T-cell (primary cell): ENCODE measurements around the gene PABPN1. TPM values are rescaled to one million over a fixed set of nuclear protein-coding genes. Genes with fewer than 3 reads are reported as not detected.

ENCODE experiments used
- ATAC-seq, 4 experiments: fragments of 200-7000 bp in 3 of 4; fragments of 150-1000 bp in 1 of 4; cut with Tn5 transposase; replicated peaks in 1 of 4; 1 replicate in 3 of 4; 2 replicates in 1 of 4; pipeline ENCODE4 v1.10.0; 2021; ENCODE audit warnings: moderate library complexity in 3 of 4, mild to moderate bottlenecking in 2 of 4, moderate number of reproducible peaks in 1 of 4
- CTCF ChIA-PET, 2 donors: fragments of 300-600 bp; sonication (Branson Sonifier 250); formaldehyde crosslinking; loops; one replicate each; lab custom pipeline; 2022; ENCODE audit warnings: antibody characterized with exemption in 2 of 2; lab: Charles Lee
- POLR2A ChIA-PET, 2 donors: fragments of 300-600 bp; sonication (Branson Sonifier 250); formaldehyde crosslinking; loops; one replicate each; lab custom pipeline; 2022; ENCODE audit warnings: antibody characterized with exemption in 2 of 2; lab: Charles Lee
- DNase-seq, 35 experiments: peaks; one replicate each; pipeline versions ENCODE4 v3.0.0 to v3.0.0-alpha.2; 2013 to 2023
- H3K27ac ChIP-seq: one replicate; pipeline ENCODE4 v1.5.1; 2013; ENCODE audit warnings: low read length
- H3K27me3 ChIP-seq, 2 experiments: replicated peaks in 1 of 2; 1 replicate in 1 of 2; 2 replicates in 1 of 2; pipeline versions ENCODE4 v1.6.1 to v1.7.0; 2013; ENCODE audit warnings: low read length in 1 of 2, mixed read lengths in 1 of 2; ENCODE audit not compliant: control insufficient read depth in 2 of 2, insufficient read depth in 2 of 2; ENCODE audit errors: extremely low read depth in 1 of 2
- H3K36me3 ChIP-seq, 2 donors: 1 replicate in 1 of 2; 2 replicates in 1 of 2; pipeline versions ENCODE4 v1.6.1 to v1.7.0; 2013; ENCODE audit warnings: low read length in 1 of 2; ENCODE audit not compliant: control insufficient read depth in 2 of 2, insufficient read depth in 1 of 2; ENCODE audit errors: extremely low read depth in 1 of 2
- H3K4me1 ChIP-seq, 2 experiments: 1 replicate in 1 of 2; 2 replicates in 1 of 2; pipeline versions ENCODE4 v1.6.1 to v1.7.0; 2013; ENCODE audit warnings: low read length in 2 of 2, mixed read lengths in 1 of 2; ENCODE audit not compliant: insufficient read depth in 2 of 2, control insufficient read depth in 1 of 2; ENCODE audit errors: extremely low read depth in 1 of 2
- H3K4me3 ChIP-seq, 2 donors: 1 replicate in 1 of 2; 2 replicates in 1 of 2; pipeline versions ENCODE4 v1.5.1 to v1.7.0; 2013; ENCODE audit warnings: mild to moderate bottlenecking in 2 of 2, low read length in 1 of 2, moderate library complexity in 1 of 2; ENCODE audit not compliant: control insufficient read depth in 1 of 2; ENCODE audit errors: extremely low read depth in 1 of 2
- H3K9me3 ChIP-seq: 2 replicates; pipeline ENCODE4 v1.7.0; 2013
- H3K27ac Mint-ChIP-seq, 2 donors: one replicate each; pipeline ENCODE4 v1.8.0; 2020 to 2021; ENCODE audit warnings: mild to moderate bottlenecking in 2 of 2, mixed read lengths in 2 of 2
- H3K27me3 Mint-ChIP-seq, 2 donors: one replicate each; pipeline ENCODE4 v1.8.0; 2021 to 2022; ENCODE audit warnings: mixed read lengths in 2 of 2
- H3K36me3 Mint-ChIP-seq: one replicate; pipeline ENCODE4 v1.8.0; 2021; ENCODE audit warnings: mixed read lengths
- H3K4me1 Mint-ChIP-seq, 3 donors: one replicate each; pipeline ENCODE4 v1.8.0; 2020 to 2022; ENCODE audit warnings: mixed read lengths in 3 of 3, mild to moderate bottlenecking in 1 of 3
- H3K4me3 Mint-ChIP-seq, 3 donors: one replicate each; pipeline ENCODE4 v1.8.0; 2020 to 2022; ENCODE audit warnings: mild to moderate bottlenecking in 3 of 3, mixed read lengths in 3 of 3, moderate library complexity in 3 of 3
- H3K9me3 Mint-ChIP-seq, 3 donors: one replicate each; pipeline ENCODE4 v1.8.0; 2020 to 2022; ENCODE audit warnings: mixed read lengths in 3 of 3
- WGBS: methylation state at CpG from one replicate; pipeline ENCODE4 v1.1.5; 2013; ENCODE audit warnings: missing lambda C conversion rate; ENCODE audit not compliant: insufficient coverage; 5-methylcytosine and 5-hydroxymethylcytosine counted together
- total RNA-seq, 35 experiments: library from RNA in 6 of 35; stranded (reverse) in 6 of 35; fragments of 120-200 nt in 1 of 35; gene quantifications; one replicate each; pipeline versions ENCODE4 v1.2.1 to v1.2.4 and lab custom pipeline; 2013 to 2026

Gene PABPN1
- total RNA-seq, 5 donors from 2014 or later (not counting 1 experiment from before 2014, with no cell fraction given) = 182 to 207 (median 186) TPM

DNA sequence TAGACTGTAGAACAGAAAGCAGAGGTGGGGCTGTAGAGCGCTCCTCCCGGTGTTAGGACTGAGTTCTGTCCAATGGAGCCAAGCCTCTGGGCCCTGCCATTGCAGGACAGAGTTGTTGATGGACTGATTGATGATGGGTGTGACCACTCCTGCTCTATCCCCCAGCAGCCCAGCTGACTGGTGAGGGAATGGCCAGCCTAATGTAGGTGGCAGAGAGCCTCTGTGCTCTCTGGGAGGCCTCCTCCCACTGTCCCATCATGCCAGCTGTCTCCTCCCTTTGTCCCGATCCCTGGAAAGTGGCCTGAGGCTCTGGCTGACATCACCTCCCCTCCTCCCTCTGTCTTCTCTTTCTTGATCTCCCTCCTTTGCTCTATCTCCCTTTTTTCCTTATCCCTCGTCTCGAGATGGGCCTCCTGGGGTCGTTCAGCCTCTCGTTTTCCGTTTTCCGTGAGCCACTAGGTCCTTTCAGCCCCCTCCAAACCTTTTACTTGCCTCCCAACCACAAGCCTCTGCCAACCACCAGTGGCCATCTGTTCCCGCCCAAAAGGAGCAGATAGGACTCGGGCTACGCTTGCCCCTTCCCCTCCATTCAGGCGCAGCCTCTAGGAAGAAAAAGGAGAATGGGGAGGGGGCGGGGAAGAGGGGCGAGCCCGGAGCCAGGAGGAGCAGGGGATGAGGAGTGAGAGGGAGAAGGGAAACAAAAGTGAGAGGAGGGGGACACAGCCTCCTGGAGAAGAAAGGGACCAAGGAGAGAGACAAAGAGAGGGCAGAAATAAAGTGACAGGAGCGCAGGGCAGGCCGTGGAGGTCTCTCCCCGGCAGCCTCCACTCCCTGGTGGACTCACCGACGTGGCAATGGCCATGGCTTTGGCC lies 43.1 kb downstream of the PABPN1 start:
- no peak for DNase-seq
- H3K27ac Mint-ChIP-seq = no peak overlapping the region
- H3K27ac ChIP-seq = no peak overlapping the region
- H3K4me3 Mint-ChIP-seq = no peak overlapping the region
- H3K36me3 Mint-ChIP-seq = no peaks in the 10 kb centered on the region
- H3K4me1 ChIP-seq = peaks cover 0 to 2% of the 10 kb centered on the region in 2 experiments
- 36% methylated on average over 17 of the region's 21 CpGs for WGBS
- no peaks in the 10 kb centered on the region for H3K9me3 Mint-ChIP-seq
- H3K4me1 Mint-ChIP-seq = peaks cover 0 to 5% (median 2%) of the 10 kb centered on the region in 3 donors
- no peaks in the 10 kb centered on the region for H3K9me3 ChIP-seq
- POLR2A ChIA-PET = no interaction called here
- H3K4me3 ChIP-seq = no peak overlapping the region
- H3K27me3 ChIP-seq = peaks cover 11 to 53% of the 10 kb centered on the region in 2 experiments
- no peak for ATAC-seq
- CTCF ChIA-PET = no interaction called here
- H3K36me3 ChIP-seq = no peaks in the 10 kb centered on the region
- peaks cover 32 to 53% of the 10 kb centered on the region in 2 donors for H3K27me3 Mint-ChIP-seq

DNA sequence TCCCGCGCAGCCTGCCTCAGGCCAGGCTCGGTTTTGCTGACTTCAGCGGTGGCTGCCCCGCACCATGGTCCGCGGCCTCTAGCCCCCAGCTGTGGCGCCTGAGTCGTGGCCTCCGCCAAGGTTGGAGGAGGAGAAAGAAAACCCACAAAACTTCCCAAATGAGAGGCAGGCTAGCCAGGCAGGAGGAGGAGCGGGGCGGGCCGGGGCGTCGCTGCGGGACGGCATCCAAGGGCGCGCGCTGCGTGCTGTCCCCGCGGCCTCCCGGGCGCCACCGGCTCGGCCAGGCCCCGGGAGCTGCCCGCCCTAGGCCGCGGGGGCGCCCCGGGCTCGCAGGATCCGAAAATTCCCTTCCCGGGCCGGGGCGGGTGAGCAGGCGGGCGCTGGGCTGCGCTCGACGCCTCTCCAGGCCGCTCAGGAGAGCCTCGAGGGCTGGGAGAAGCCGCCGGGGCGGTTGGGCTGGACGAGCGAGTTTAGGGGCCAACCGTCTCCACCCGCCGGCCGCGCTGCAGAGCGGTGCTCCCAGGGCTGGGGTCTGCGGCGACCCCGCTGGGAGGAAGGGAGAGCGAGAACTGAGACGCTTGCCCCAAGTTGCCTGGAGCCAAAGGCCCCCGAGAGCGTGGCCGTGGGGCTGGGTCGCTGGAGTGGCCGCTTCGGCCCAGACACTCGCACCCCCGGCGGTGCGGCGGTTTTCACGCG lies 43.9 kb downstream of the PABPN1 start, which contains the start of gene EFS:
EFS (minus strand) TSS at position 137 of the 696 bp plus-strand sequence. CDS start 147 bp downstream, outside the sequence.
- H3K9me3 ChIP-seq = no peaks in the 10 kb centered on the region
- Mint-ChIP-seq H3K9me3 (no peaks in the 10 kb centered on the region), H3K27ac (no peak within 1 kb of the TSS), H3K27me3 (peaks cover 32 to 51% of the 10 kb centered on the region in 2 donors), H3K36me3 (no peaks in the 10 kb centered on the region), H3K4me1 (peaks cover 0 to 5% (median 2%) of the 10 kb centered on the region in 3 donors), H3K4me3 (no peak within 1 kb of the TSS)
- CTCF ChIA-PET = no interaction called here
- no peaks in the 10 kb centered on the region for H3K36me3 ChIP-seq
- WGBS = 4% methylated on average over 66 of the region's 74 CpGs
- DNase-seq (no peak), ATAC-seq (no peak)
- H3K27me3 ChIP-seq = peaks cover 11 to 49% of the 10 kb centered on the region in 2 experiments
- no peak within 1 kb of the TSS for H3K4me3 ChIP-seq
- no peak within 1 kb of the TSS for H3K27ac ChIP-seq
- H3K4me1 ChIP-seq = peaks cover 0 to 2% of the 10 kb centered on the region in 2 experiments
- POLR2A ChIA-PET = no interaction called here

DNA sequence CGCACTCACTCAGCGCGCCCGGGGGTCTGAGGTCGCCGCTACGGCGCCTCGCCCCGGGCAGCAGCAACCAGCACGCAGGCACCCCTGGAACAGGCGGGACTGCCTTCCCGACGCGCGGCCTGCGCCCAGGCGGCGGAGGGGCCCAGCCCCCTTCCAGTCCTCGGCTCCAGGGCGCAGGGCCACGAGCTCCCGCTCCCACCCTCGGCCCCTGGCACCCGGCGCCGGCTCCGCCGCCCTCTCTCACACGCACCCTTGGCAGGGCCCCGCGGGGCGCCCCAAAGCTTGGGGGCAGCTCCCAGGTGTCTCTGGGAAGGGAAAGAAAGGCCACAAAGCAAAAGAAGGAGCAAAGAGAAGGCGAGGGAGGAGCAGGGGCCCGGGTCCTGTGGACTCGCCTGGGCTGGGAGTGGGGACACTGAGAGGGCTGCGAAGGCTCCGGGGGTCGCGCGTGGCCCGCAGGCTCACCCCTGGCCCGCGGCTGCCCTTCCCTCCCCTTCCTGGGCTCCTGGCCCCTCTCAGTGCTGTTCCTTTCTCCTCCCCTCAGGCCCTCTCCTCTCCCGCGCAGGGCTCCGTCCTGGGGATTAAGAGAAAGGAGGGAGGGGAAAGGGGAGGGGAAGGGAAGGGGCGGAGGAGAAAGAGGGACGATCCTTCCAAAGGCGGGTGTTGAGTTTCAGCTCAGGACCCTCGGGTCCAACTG lies 44.6 kb downstream of the PABPN1 start:
- Histone ChIP-seq H3K36me3 (no peaks in the 10 kb centered on the region), H3K4me1 (peaks cover 0 to 2% of the 10 kb centered on the region in 2 experiments), H3K9me3 (no peaks in the 10 kb centered on the region), H3K27me3 (peaks cover 11 to 50% of the 10 kb centered on the region in 2 experiments), H3K27ac (no peak overlapping the region), H3K4me3 (no peak overlapping the region)
- ATAC-seq (no peak), DNase-seq (no peak)
- Mint-ChIP-seq H3K4me3 (no peak overlapping the region), H3K27ac (no peak overlapping the region), H3K9me3 (no peaks in the 10 kb centered on the region), H3K36me3 (no peaks in the 10 kb centered on the region), H3K27me3 (peaks cover 31 to 46% of the 10 kb centered on the region in 2 donors), H3K4me1 (peaks cover 0 to 5% (median 2%) of the 10 kb centered on the region in 3 donors)
- 3% methylated on average over 27 of the region's 51 CpGs for WGBS
- POLR2A ChIA-PET = no interaction called here
- CTCF ChIA-PET = no interaction called here

DNA sequence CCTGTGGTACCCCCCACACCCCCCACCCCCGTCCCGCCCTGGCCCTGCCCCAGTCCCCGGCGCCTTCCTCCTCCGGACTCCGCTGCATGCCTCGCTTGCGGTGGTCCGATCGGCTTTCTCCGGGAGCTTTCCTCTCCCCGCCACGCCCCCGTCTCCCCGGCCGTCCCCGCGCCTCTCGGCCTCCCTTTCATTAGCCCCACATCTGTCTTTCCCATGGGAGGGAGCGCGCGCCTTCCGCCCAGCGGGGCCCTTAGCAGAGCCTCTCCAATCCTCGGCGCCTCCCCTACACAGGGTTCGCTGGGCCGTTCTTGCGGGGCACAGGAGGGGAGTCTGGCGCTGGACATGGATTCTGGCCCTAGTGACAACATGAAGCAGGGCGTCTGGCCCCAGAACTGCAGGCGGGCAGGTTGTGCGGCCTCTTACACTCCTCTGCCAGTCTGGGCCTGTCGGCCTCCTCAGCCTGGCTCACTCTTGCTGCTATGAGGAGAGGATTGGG lies 45.2 kb downstream of the PABPN1 start:
- no peaks in the 10 kb centered on the region for H3K36me3 ChIP-seq
- Mint-ChIP-seq H3K9me3 (no peaks in the 10 kb centered on the region), H3K27ac (no peak overlapping the region), H3K36me3 (no peaks in the 10 kb centered on the region), H3K4me3 (peak overlapping the region in 1 of 3 donors; percentile 4), H3K27me3 (peaks cover 33 to 43% of the 10 kb centered on the region in 2 donors), H3K4me1 (peaks cover 0 to 5% (median 2%) of the 10 kb centered on the region in 3 donors)
- CTCF ChIA-PET = no interaction called here
- no peak for DNase-seq
- H3K4me3 ChIP-seq = no peak overlapping the region
- H3K9me3 ChIP-seq = no peaks in the 10 kb centered on the region
- POLR2A ChIA-PET = no interaction called here
- H3K4me1 ChIP-seq = peaks cover 0 to 2% of the 10 kb centered on the region in 2 experiments
- ATAC-seq = no peak
- no peak overlapping the region for H3K27ac ChIP-seq
- WGBS = 80% methylated on average over 28 of the region's 34 CpGs
- peaks cover 11 to 51% of the 10 kb centered on the region in 2 experiments for H3K27me3 ChIP-seq

- POLR2A ChIA-PET = no interaction called here
- Histone ChIP-seq H3K27ac (no peak overlapping the region), H3K4me3 (no peak overlapping the region), H3K4me1 (peaks cover 0 to 2% of the 10 kb centered on the region in 2 experiments), H3K36me3 (no peaks in the 10 kb centered on the region), H3K27me3 (peaks cover 6 to 32% of the 10 kb centered on the region in 2 experiments), H3K9me3 (no peaks in the 10 kb centered on the region)
- CTCF ChIA-PET = interaction anchor here (0.6 to 1.6 kb wide), 3 partner anchors 10 to 1008 kb away, joined by 3 to 6 read pairs (median 3); no protein-coding TSS in a partner anchor
- no CpG with 5 or more reads among the region's 1 CpG for WGBS
- H3K27me3 Mint-ChIP-seq = peaks cover 24 to 25% of the 10 kb centered on the region in 2 donors
- H3K36me3 Mint-ChIP-seq = no peaks in the 10 kb centered on the region
- H3K27ac Mint-ChIP-seq = no peak overlapping the region
- no peak for DNase-seq
- H3K4me1 Mint-ChIP-seq = peaks cover 0 to 2% (median 2%) of the 10 kb centered on the region in 3 donors
- H3K9me3 Mint-ChIP-seq = no peaks in the 10 kb centered on the region
- ATAC-seq = no peak
- H3K4me3 Mint-ChIP-seq = no peak overlapping the region
These were observed 49.0 kb downstream of the PABPN1 start for GRCh38 chr14:23370221-23370620.

- DNase-seq (no peak), ATAC-seq (no peak)
- Mint-ChIP-seq H3K36me3 (no peaks in the 10 kb centered on the region), H3K9me3 (no peaks in the 10 kb centered on the region), H3K4me3 (no peak overlapping the region), H3K4me1 (peaks cover 0 to 2% (median 0%) of the 10 kb centered on the region in 3 donors), H3K27ac (no peak overlapping the region), H3K27me3 (peaks cover 19 to 20% of the 10 kb centered on the region in 2 donors)
- 60% methylated on average over 1 of the region's 1 CpG for WGBS
- H3K9me3 ChIP-seq = no peaks in the 10 kb centered on the region
- H3K4me3 ChIP-seq = no peak overlapping the region
- no peaks in the 10 kb centered on the region for H3K4me1 ChIP-seq
- no peak overlapping the region for H3K27ac ChIP-seq
- ChIA-PET CTCF (no interaction called here), POLR2A (no interaction called here)
- H3K27me3 ChIP-seq = peaks cover 4 to 22% of the 10 kb centered on the region in 2 experiments
- H3K36me3 ChIP-seq = no peaks in the 10 kb centered on the region
These were observed 50.6 kb downstream of the PABPN1 start for GRCh38 chr14:23371865-23372264.
